ENCODE measurements around the gene STX16. TPM values are rescaled to one million over a fixed set of nuclear protein-coding genes. Genes with fewer than 3 reads are reported as not detected.

The STX16 gene
- total and polyA plus RNA-seq, 9 of the 15 experiments (the other 6 are each of a cell fraction or from before 2014, with no cell fraction given), result 4.4 to 43.5 (median 14.7) TPM

GRCh38 chr20:58718121-58718563 is 67.1 kb downstream of the STX16 start:
- Histone ChIP-seq H3K4me1 (replicated peaks in 1 of 2; ENCODE audit: control insufficient read depth in 2 of 2, insufficient read depth in 2 of 2, low read length in 2 of 2) (peaks cover 0 to 27% of the 10 kb centered on the region in 2 experiments; a peak in 2 of 5 replicates), H3K36me3 (ENCODE audit: control insufficient read depth, insufficient read depth, low read length) (no peaks in the 10 kb centered on the region), H2AFZ (ENCODE audit: low read depth, low read length) (no peak overlapping the region), H4K20me1 (replicated peaks; ENCODE audit: control insufficient read depth, insufficient read depth, low read length) (no peaks in the 10 kb centered on the region), H3K9me1 (ENCODE audit: control insufficient read depth, insufficient read depth, low read length) (no peaks in the 10 kb centered on the region), H3K4me3 (no peak overlapping the region), H3K9ac (ENCODE audit: insufficient read depth in 1 of 2, low read depth in 2 of 2, low read length in 2 of 2) (no peak overlapping the region), H3K4me2 (ENCODE audit: insufficient read depth, low read length) (no peak overlapping the region), H3K79me2 (ENCODE audit: control insufficient read depth, insufficient read depth, low read length) (no peaks in the 10 kb centered on the region), H3K27ac (ENCODE audit: extremely low read depth, low read depth, low read length) (no peak overlapping the region), H3K9me3 (replicated peaks; ENCODE audit: control insufficient read depth, insufficient read depth, low read depth, low read length) (no peaks in the 10 kb centered on the region), H3K27me3 (ENCODE audit: control insufficient read depth in 2 of 2, insufficient read depth in 2 of 2, low read length in 2 of 2) (peaks cover 18 to 86% of the 10 kb centered on the region in 2 experiments; a peak in 4 of 5 replicates)
- intact Hi-C loops (cut with micrococcal nuclease), result no loop called here
- ChIA-PET POLR2A (interaction anchor here (0.6 kb wide), 1 partner anchor 33 kb away, joined by 3 read pairs; no protein-coding TSS in a partner anchor), CTCF (ENCODE audit: low intra/inter-chr PET ratio) (no interaction called here)
- ATAC-seq (no peak), FAIRE-seq (no peak), DNase-seq (ENCODE audit: extremely low read depth in 1 of 4, low spot score in 3 of 4) (no peak)
- no TSS peak for BruUV-seq (replicated peaks)
- no peak for TF ChIP-seq MCM7 (IDR thresholded peaks at IDR 0.05)
- no peak for TF ChIP-seq TCF7 (IDR thresholded peaks at IDR 0.05; ENCODE audit: borderline replicate concordance)
- 37% methylated on average over 15 of the region's 15 CpGs for WGBS (ENCODE audit: insufficient coverage, low coverage, missing lambda C conversion rate)
- in situ Hi-C loops (cut with MboI), result no loop called here

- ChIA-PET CTCF (ENCODE audit: low intra/inter-chr PET ratio) (no interaction called here), POLR2A (no interaction called here)
- WGBS (ENCODE audit: insufficient coverage, low coverage, missing lambda C conversion rate), result under 1% methylated on average over 10 of the region's 10 CpGs
- Histone ChIP-seq H3K4me2 (ENCODE audit: insufficient read depth, low read length) (no peak overlapping the region), H4K20me1 (replicated peaks; ENCODE audit: control insufficient read depth, insufficient read depth, low read length) (no peaks in the 10 kb centered on the region), H3K9me3 (replicated peaks; ENCODE audit: control insufficient read depth, insufficient read depth, low read depth, low read length) (no peaks in the 10 kb centered on the region; the same call in 1 of the 2 replicates), H3K27me3 (ENCODE audit: control insufficient read depth in 2 of 2, insufficient read depth in 2 of 2, low read length in 2 of 2) (peaks cover 20 to 86% of the 10 kb centered on the region in 2 experiments; a peak in 4 of 5 replicates), H3K4me1 (replicated peaks in 1 of 2; ENCODE audit: control insufficient read depth in 2 of 2, insufficient read depth in 2 of 2, low read length in 2 of 2) (peaks cover 0 to 22% of the 10 kb centered on the region in 2 experiments; a peak in 2 of 5 replicates), H3K9ac (ENCODE audit: insufficient read depth in 1 of 2, low read depth in 2 of 2, low read length in 2 of 2) (no peak overlapping the region), H3K27ac (ENCODE audit: extremely low read depth, low read depth, low read length) (no peak overlapping the region), H3K79me2 (ENCODE audit: control insufficient read depth, insufficient read depth, low read length) (no peaks in the 10 kb centered on the region), H3K36me3 (ENCODE audit: control insufficient read depth, insufficient read depth, low read length) (no peaks in the 10 kb centered on the region), H3K4me3 (no peak overlapping the region), H2AFZ (ENCODE audit: low read depth, low read length) (no peak overlapping the region), H3K9me1 (ENCODE audit: control insufficient read depth, insufficient read depth, low read length) (no peaks in the 10 kb centered on the region)
- in situ Hi-C loops (cut with MboI), result no loop called here
- no TSS peak for BruUV-seq (replicated peaks)
- intact Hi-C loops (cut with micrococcal nuclease), result no loop called here
- TF ChIP-seq ZNF263 (CRISPR knock-in tag; IDR thresholded peaks at IDR 0.05; ENCODE audit: borderline replicate concordance), result no peak
- no peak for TF ChIP-seq MCM5 (IDR thresholded peaks at IDR 0.05; ENCODE audit: low read depth)
- no peak for TF ChIP-seq ESRRA (IDR thresholded peaks at IDR 0.05; ENCODE audit: borderline replicate concordance, low read depth)
- TF ChIP-seq ATF7 (IDR thresholded peaks at IDR 0.05), result no peak
- no peak for TF ChIP-seq NFATC3 (IDR thresholded peaks at IDR 0.05)
- no peak for TF ChIP-seq IRF1 (CRISPR knock-in tag; IDR thresholded peaks at IDR 0.05; ENCODE audit: borderline replicate concordance)
- no peak for TF ChIP-seq TRIM24 (IDR thresholded peaks at IDR 0.05)
- TF ChIP-seq TOE1 (IDR thresholded peaks at IDR 0.05; ENCODE audit: borderline replicate concordance), result no peak
- TF ChIP-seq TOE1 (CRISPR knock-in tag; IDR thresholded peaks at IDR 0.05; ENCODE audit: borderline replicate concordance, low read depth), result no peak
- no peak for DNase-seq (ENCODE audit: extremely low read depth in 1 of 4, low spot score in 3 of 4)
- no peak for ATAC-seq
- FAIRE-seq, result no peak
These were observed 67.6 kb downstream of the STX16 start for GRCh38 chr20:58718729-58719128.
